ENCODE data around the gene PHRF1.

DNA sequence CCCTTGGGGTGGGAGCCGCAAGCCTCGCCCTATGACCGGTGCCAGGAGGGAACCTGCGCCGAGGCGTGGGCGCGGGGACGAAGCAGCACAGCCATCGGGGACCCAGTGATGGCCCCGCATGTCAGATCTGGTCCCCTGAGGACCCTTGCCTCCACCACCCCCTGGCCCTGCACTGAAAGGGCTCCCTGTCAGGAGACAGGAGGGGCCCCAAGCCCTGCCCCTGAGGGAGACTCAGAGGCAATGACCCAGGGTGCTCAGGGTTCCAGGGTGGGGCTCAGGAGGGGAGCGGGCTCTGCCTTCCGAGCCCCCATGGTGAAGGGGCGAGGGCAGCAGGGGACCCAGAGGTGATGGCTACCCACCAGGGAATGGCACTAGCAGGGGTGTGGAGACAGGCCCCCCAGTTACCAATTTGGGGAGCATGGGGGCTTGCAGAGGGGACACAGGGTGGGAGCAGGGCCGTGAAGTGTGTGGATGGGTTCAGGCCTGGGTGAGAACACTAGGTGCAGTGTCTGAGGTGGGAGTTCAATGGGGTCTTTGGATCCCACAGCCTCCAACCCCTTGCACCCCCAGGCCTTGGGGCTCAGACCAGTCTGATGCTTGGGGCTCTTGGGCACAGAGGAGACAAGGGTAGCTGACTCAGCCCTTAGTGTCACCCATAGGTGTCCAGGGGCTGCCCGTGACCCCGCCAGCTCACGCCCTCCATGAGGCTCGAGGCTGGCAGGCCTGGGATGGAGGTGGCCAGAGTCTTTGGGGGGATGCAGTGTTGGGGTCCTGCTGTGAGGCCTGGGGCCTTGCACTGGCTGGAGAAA, 38.4 kb upstream of the PHRF1 start:
- TF ChIP-seq, protein P1, sequence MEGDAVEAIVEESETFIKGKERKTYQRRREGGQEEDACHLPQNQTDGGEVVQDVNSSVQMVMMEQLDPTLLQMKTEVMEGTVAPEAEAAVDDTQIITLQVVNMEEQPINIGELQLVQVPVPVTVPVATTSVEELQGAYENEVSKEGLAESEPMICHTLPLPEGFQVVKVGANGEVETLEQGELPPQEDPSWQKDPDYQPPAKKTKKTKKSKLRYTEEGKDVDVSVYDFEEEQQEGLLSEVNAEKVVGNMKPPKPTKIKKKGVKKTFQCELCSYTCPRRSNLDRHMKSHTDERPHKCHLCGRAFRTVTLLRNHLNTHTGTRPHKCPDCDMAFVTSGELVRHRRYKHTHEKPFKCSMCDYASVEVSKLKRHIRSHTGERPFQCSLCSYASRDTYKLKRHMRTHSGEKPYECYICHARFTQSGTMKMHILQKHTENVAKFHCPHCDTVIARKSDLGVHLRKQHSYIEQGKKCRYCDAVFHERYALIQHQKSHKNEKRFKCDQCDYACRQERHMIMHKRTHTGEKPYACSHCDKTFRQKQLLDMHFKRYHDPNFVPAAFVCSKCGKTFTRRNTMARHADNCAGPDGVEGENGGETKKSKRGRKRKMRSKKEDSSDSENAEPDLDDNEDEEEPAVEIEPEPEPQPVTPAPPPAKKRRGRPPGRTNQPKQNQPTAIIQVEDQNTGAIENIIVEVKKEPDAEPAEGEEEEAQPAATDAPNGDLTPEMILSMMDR (conservative IDR thresholded peaks at IDR 0.05; ENCODE audit: low read depth, low read length) = no peak
- no peak for TF ChIP-seq RCOR1 (IDR thresholded peaks at IDR 0.05; ENCODE audit: insufficient replicate concordance, low read length)
- no peak for TF ChIP-seq RFX5 (IDR thresholded peaks at IDR 0.05; ENCODE audit: low read depth, low read length)
- no peak for TF ChIP-seq CEBPB (IDR thresholded peaks at IDR 0.05; ENCODE audit: low read depth, low read length)
- TF ChIP-seq, protein P2, sequence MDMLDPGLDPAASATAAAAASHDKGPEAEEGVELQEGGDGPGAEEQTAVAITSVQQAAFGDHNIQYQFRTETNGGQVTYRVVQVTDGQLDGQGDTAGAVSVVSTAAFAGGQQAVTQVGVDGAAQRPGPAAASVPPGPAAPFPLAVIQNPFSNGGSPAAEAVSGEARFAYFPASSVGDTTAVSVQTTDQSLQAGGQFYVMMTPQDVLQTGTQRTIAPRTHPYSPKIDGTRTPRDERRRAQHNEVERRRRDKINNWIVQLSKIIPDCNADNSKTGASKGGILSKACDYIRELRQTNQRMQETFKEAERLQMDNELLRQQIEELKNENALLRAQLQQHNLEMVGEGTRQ (IDR thresholded peaks at IDR 0.05; ENCODE audit: low read depth, low read length) = no peak
- no peak for TF ChIP-seq NFE2L2 (IDR thresholded peaks at IDR 0.05; ENCODE audit: low read depth, low read length)
- no peak for TF ChIP-seq SMC3 (IDR thresholded peaks at IDR 0.05; ENCODE audit: low read depth, low read length)

Data from IMR-90 (cell line).